SK-N-SH (cell line): ENCODE results near the gene SFR1. TPM values are rescaled to one million over a fixed set of nuclear protein-coding genes. Genes with fewer than 3 reads are reported as not detected.

Experiments
- CTCF ChIA-PET: fragments of 300-600, 350-600 bp; formaldehyde crosslinking; extraction: SDS; loops from one replicate; lab custom pipeline; 2021; lab: Yijun Ruan, JAX
- POLR2A ChIA-PET: fragments of 350-600 bp; sonication (Branson Sonifier 250); formaldehyde crosslinking; extraction: SDS; loops from one replicate; lab custom pipeline; 2020; ENCODE audit warnings: antibody characterized with exemption, inconsistent platforms; lab: Yijun Ruan, JAX
- DNase-seq: peaks from one replicate; pipeline ENCODE4 v3.0.0; 2012
- H2AFZ ChIP-seq: fragments of 200-600 bp; sonication (generic); 2 replicates; pipeline ENCODE4 v1.8.1; 2016; ENCODE audit warnings: antibody characterized with exemption, mild to moderate bottlenecking, low read depth
- H3F3A ChIP-seq: fragments of 200-600 bp; sonication (generic); replicated peaks from 2 replicates; pipeline ENCODE3; 2016; ENCODE audit warnings: antibody characterized with exemption, mild to moderate bottlenecking; ENCODE audit not compliant: insufficient read depth
- H3K27ac ChIP-seq, 2 experiments: fragments of 200-500 bp in 1 of 2; fragments of 200-600 bp in 1 of 2; sonication (Bioruptor generic) in 1 of 2; sonication (generic), shearing (Covaris generic) in 1 of 2; 2 replicates each; pipeline versions ENCODE4 v1.5.1 to v1.6.1; 2014 to 2016; ENCODE audit warnings: low read depth in 2 of 2, inconsistent platforms in 1 of 2, low read length in 1 of 2, mild to moderate bottlenecking in 1 of 2, mixed read lengths in 1 of 2
- H3K27me3 ChIP-seq: fragments of 200-600 bp; sonication (generic), shearing (Covaris generic); 2 replicates; pipeline ENCODE4 v1.6.1; 2016; ENCODE audit warnings: mixed run types; ENCODE audit not compliant: insufficient read depth
- H3K36me3 ChIP-seq, 2 experiments: fragments of 200-500 bp in 1 of 2; fragments of 200-600 bp in 1 of 2; sonication (Bioruptor generic) in 1 of 2; sonication (generic) in 1 of 2; replicated peaks in 1 of 2; 2 replicates each; pipeline versions ENCODE3 to v1.5.1; 2014 to 2016; ENCODE audit warnings: low read length in 1 of 2, mild to moderate bottlenecking in 1 of 2; ENCODE audit not compliant: insufficient read depth in 2 of 2, control insufficient read depth in 1 of 2
- H3K4me1 ChIP-seq, 2 experiments: fragments of 200-500 bp in 1 of 2; fragments of 200-600 bp in 1 of 2; sonication (Bioruptor generic) in 1 of 2; sonication (generic), shearing (Covaris generic) in 1 of 2; 2 replicates each; pipeline versions ENCODE4 v1.5.1 to v1.6.1; 2014 to 2016; ENCODE audit warnings: low read depth in 1 of 2, low read length in 1 of 2, mixed run types in 1 of 2; ENCODE audit not compliant: insufficient read depth in 2 of 2, control insufficient read depth in 1 of 2
- H3K4me2 ChIP-seq: fragments of 200-600 bp; sonication (generic), shearing (Covaris generic); 2 replicates; pipeline ENCODE4 v1.6.1; 2017; ENCODE audit warnings: mixed run types
- H3K4me3 ChIP-seq, 2 experiments: fragments of 200-500 bp in 1 of 2; fragments of 200-600 bp in 1 of 2; sonication (Bioruptor generic) in 1 of 2; sonication (generic), shearing (Covaris generic) in 1 of 2; 2 replicates each; pipeline versions ENCODE4 v1.5.1 to v1.8.1; 2014 to 2016; ENCODE audit warnings: low read depth in 2 of 2, inconsistent platforms in 1 of 2, low read length in 1 of 2, mild to moderate bottlenecking in 1 of 2, mixed read lengths in 1 of 2, moderate library complexity in 1 of 2
- H3K79me2 ChIP-seq: fragments of 200-600 bp; sonication (generic); 2 replicates; pipeline ENCODE4 v1.8.1; 2017; ENCODE audit warnings: mild to moderate bottlenecking; ENCODE audit not compliant: insufficient read depth
- H3K9ac ChIP-seq: fragments of 200-600 bp; sonication (generic); 2 replicates; pipeline ENCODE4 v1.6.1; 2017; ENCODE audit warnings: mixed run types
- H3K9me2 ChIP-seq: fragments of 200-600 bp; sonication (generic); 2 replicates; pipeline ENCODE4 v1.6.1; 2017; ENCODE audit warnings: mixed run types
- H3K9me3 ChIP-seq: fragments of 200-600 bp; sonication (generic); 2 replicates; pipeline ENCODE4 v1.6.1; 2017; ENCODE audit warnings: mixed run types, mild to moderate bottlenecking, moderate library complexity
- H4K20me1 ChIP-seq: fragments of 200-600 bp; sonication (generic); 2 replicates; pipeline ENCODE4 v1.6.1; 2017; ENCODE audit warnings: mild to moderate bottlenecking, mixed run types; ENCODE audit not compliant: insufficient read depth
- CHD2 ChIP-seq: fragments of 150-350 bp; IDR thresholded peaks from 2 replicates; pipeline ENCODE4 v1.6.1; 2018; ENCODE audit warnings: low read length; ENCODE audit not compliant: partially characterized antibody
- GATA2 ChIP-seq: sonication (generic); formaldehyde crosslinking; IDR thresholded peaks from 2 replicates; pipeline ENCODE4 v1.5.0; 2020; ENCODE audit warnings: mild to moderate bottlenecking, missing genetic modification reagents
- MXI1 ChIP-seq: IDR thresholded peaks from 2 replicates; pipeline ENCODE4 v1.6.1; 2012; ENCODE audit warnings: mild to moderate bottlenecking, low read depth, low read length, improper control_type of control experiment
- REST ChIP-seq: IDR thresholded peaks from 2 replicates; pipeline ENCODE4 v1.6.1; 2012; ENCODE audit warnings: mild to moderate bottlenecking, low read depth, low read length, moderate library complexity
- SIN3A ChIP-seq: IDR thresholded peaks from 2 replicates; pipeline ENCODE4 v1.6.1; 2012; ENCODE audit warnings: low read depth, mild to moderate bottlenecking, low read length, moderate library complexity, borderline replicate concordance
- USF1 ChIP-seq: IDR thresholded peaks from 2 replicates; pipeline ENCODE4 v1.4.0; 2012; ENCODE audit warnings: low read depth, borderline replicate concordance
- USF2 ChIP-seq: fragments of 150-350 bp; IDR thresholded peaks from 2 replicates; pipeline ENCODE4 v1.6.1; 2017; ENCODE audit warnings: antibody characterized with exemption, low read length, low read depth, borderline replicate concordance
- WGBS: methylation state at CpG from one replicate; pipeline ENCODE4 v1.1.6; 2017; ENCODE audit warnings: low lambda C conversion rate; 5-methylcytosine and 5-hydroxymethylcytosine counted together
- polyA plus RNA-seq, 3 experiments: library from polyadenylated mRNA; depleted of rRNA; stranded (reverse); fragments of >200 nt; gene quantifications; 2 replicates each; pipeline ENCODE4 v1.2.3, GENCODE V29; 2012

Gene SFR1
- polyA plus RNA-seq, 1 of the 3 experiments (the other 2 are of a cell fraction), result 1.5 TPM

- TF ChIP-seq USF1 (no peak), REST (0 out of 2 replicates have a peak, but pooled peaks have one; percentile 51)
Observed at GRCh38 chr10:104121485-104122224, at the start of gene SFR1 (continued).

DNA sequence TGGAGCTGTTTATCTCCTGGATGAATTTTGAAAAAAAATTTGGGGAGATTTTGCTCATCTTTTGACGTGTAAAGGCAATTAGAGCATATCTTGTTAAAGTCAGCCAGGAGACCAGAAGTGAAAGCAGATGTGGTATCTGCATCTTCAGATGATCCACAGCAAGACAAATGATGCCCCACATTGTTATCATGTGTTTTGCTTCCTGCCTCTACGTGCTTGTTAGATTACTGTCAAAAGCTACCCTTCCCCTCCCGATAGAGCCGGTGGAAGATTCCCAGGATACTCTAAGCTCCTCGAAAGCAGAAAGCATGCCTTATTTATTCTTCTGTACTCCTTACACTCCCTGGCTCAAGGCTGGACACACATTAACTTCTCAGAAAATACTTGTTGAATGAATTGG, 49.2 kb upstream of the SFR1 start:
- H4K20me1 ChIP-seq, result no peaks in the 10 kb centered on the region
- H3K4me1 ChIP-seq, result peaks cover 0 to 9% of the 10 kb centered on the region in 2 experiments; a peak in 1 of 4 replicates
- no peak overlapping the region for H2AFZ ChIP-seq
- 50% methylated on average over 5 of the region's 5 CpGs for WGBS
- H3K36me3 ChIP-seq, result no peaks in the 10 kb centered on the region
- H3K9me3 ChIP-seq, result no peaks in the 10 kb centered on the region
- no peak overlapping the region for H3K9ac ChIP-seq
- no peak overlapping the region for H3K27ac ChIP-seq
- CTCF ChIA-PET, result interaction anchor here (0.9 to 2.2 kb wide), 5 partner anchors 9 to 154 kb away, joined by 3 to 9 read pairs (median 3); no protein-coding TSS in a partner anchor
- no peak for TF ChIP-seq CHD2
- TF ChIP-seq GATA2, result peak; percentile 41; the same call in 1 of the 2 replicates
- H3K4me2 ChIP-seq, result no peak overlapping the region
- no peaks in the 10 kb centered on the region for H3K27me3 ChIP-seq
- no peaks in the 10 kb centered on the region for H3F3A ChIP-seq
- POLR2A ChIA-PET, result no interaction called here
- no peaks in the 10 kb centered on the region for H3K79me2 ChIP-seq
- no peaks in the 10 kb centered on the region for H3K9me2 ChIP-seq
- no peak overlapping the region for H3K4me3 ChIP-seq
- DNase-seq, result no peak

- H3K4me3 ChIP-seq, result no peak overlapping the region
- H3K9me3 ChIP-seq, result no peaks in the 10 kb centered on the region
- POLR2A ChIA-PET, result no interaction called here
- no peaks in the 10 kb centered on the region for H3F3A ChIP-seq
- no peaks in the 10 kb centered on the region for H3K36me3 ChIP-seq
- TF ChIP-seq MXI1, result no peak
- TF ChIP-seq USF2, result no peak
- TF ChIP-seq SIN3A, result no peak
- TF ChIP-seq, all 33 proteins: peak for 0
- Histone ChIP-seq H3K9me2 (no peaks in the 10 kb centered on the region), H4K20me1 (no peaks in the 10 kb centered on the region), H2AFZ (no peak overlapping the region), H3K27ac (no peak overlapping the region), H3K9ac (no peak overlapping the region), H3K79me2 (no peaks in the 10 kb centered on the region), H3K27me3 (no peaks in the 10 kb centered on the region), H3K4me1 (peaks cover 0 to 9% of the 10 kb centered on the region in 2 experiments; a peak in 1 of 4 replicates), H3K4me2 (no peak overlapping the region)
- no peak for DNase-seq
- WGBS, result 58% methylated on average over 3 of the region's 6 CpGs
- CTCF ChIA-PET, result interaction anchor here (1.3 kb wide), 1 partner anchor 14 kb away, joined by 3 read pairs; no protein-coding TSS in a partner anchor
Observed at GRCh38 chr10:104074505-104074904, 47.5 kb upstream of the SFR1 start.
